ENCODE data around the gene CA11.

Gene CA11

GRCh38 chr19:48611872-48612271 lies 34.1 kb downstream of the CA11 start:
- DNase-seq, result no peak

GRCh38 chr19:48609571-48610108 lies 36.3 kb downstream of the CA11 start:
- no peak for DNase-seq

- DNase-seq, result peak; percentile 62
Measured at GRCh38 chr19:48608798-48609263, 37.2 kb downstream of the CA11 start.

- no peak for DNase-seq
Measured at GRCh38 chr19:48607359-48607755, 38.6 kb downstream of the CA11 start.

GRCh38 chr19:48606463-48607358 lies 39.3 kb downstream of the CA11 start, which contains the start of gene SPACA4:
Gene SPACA4 (plus strand): TSS chr19:48606742. CDS start chr19:48606979, 237 bp downstream.
- no peak for DNase-seq

GRCh38 chr19:48603850-48604249 lies 42.1 kb downstream of the CA11 start:
- DNase-seq, result no peak

- no peak for DNase-seq
Measured at GRCh38 chr19:48603449-48603848, 42.5 kb downstream of the CA11 start.

GRCh38 chr19:48603001-48603400 lies 43.0 kb downstream of the CA11 start:
- no peak for DNase-seq

- DNase-seq, result no peak
Measured at GRCh38 chr19:48600679-48601417, 45.1 kb downstream of the CA11 start.

- DNase-seq, result no peak
Measured at GRCh38 chr19:48598996-48599700, 46.8 kb downstream of the CA11 start.

- no peak for DNase-seq
Measured at GRCh38 chr19:48596679-48597465, 49.1 kb downstream of the CA11 start.

GRCh38 chr19:48596237-48596636 lies 49.8 kb downstream of the CA11 start:
- no peak for DNase-seq

GRCh38 chr19:48595833-48596232 lies 50.2 kb downstream of the CA11 start:
- DNase-seq, result no peak

- DNase-seq, result no peak
Measured at GRCh38 chr19:48595171-48595570, 50.8 kb downstream of the CA11 start.

GRCh38 chr19:48591021-48591420 lies 55.0 kb downstream of the CA11 start:
- peak; percentile 14 for DNase-seq

- peak; percentile 88 for DNase-seq
Measured at GRCh38 chr19:48588670-48589401, 57.2 kb downstream of the CA11 start.
